ENCODE results near the gene SLC25A6. TPM values are rescaled to one million over a fixed set of nuclear protein-coding genes. Genes with fewer than 3 reads are reported as not detected.

SLC25A6 gene
- total RNA-seq, 4 donors from 2014 or later = 60.0 to 69.9 (median 65.1) TPM

- H3K4me3 ChIP-seq = no peak overlapping the region
- ATAC-seq (no peak), DNase-seq (no peak)
- in situ Hi-C loops (cut with MboI; ENCODE audit: low sequenced_read_pairs in 4 of 4) = no loop called here
- no peaks in the 10 kb centered on the region for H3K27me3 ChIP-seq
- no peaks in the 10 kb centered on the region for H3K9me3 ChIP-seq
- no peak overlapping the region for H3K27ac ChIP-seq
- intact Hi-C loops (cut with DNase I; ENCODE audit: low total_unique reads) = no loop called here
- TF ChIP-seq CTCF (IDR thresholded peaks at IDR 0.05 in 4 of 5, conservative IDR thresholded peaks at IDR 0.05 in 1 of 5) (no peak), POLR2A (IDR thresholded peaks at IDR 0.05) (no peak)
- no peaks in the 10 kb centered on the region for H3K4me1 ChIP-seq
- peaks cover 0 to 5% of the 10 kb centered on the region in 2 donors for H3K36me3 ChIP-seq
These were observed 32.4 kb upstream of the SLC25A6 start for GRCh38 chrX:1424147-1424851.

GRCh38 chrX:1423215-1423614 is 31.3 kb upstream of the SLC25A6 start:
- Histone ChIP-seq H3K4me3 (no peak overlapping the region), H3K36me3 (peaks cover 0 to 13% of the 10 kb centered on the region in 2 donors), H3K27ac (no peak overlapping the region), H3K9me3 (no peaks in the 10 kb centered on the region), H3K27me3 (no peaks in the 10 kb centered on the region), H3K4me1 (no peaks in the 10 kb centered on the region)
- ATAC-seq = no peak
- intact Hi-C loops (cut with DNase I; ENCODE audit: low total_unique reads) = no loop called here
- TF ChIP-seq CTCF (IDR thresholded peaks at IDR 0.05 in 4 of 5, conservative IDR thresholded peaks at IDR 0.05 in 1 of 5) = no peak
- no peak for TF ChIP-seq POLR2A (IDR thresholded peaks at IDR 0.05)
- no peak for DNase-seq
- in situ Hi-C loops (cut with MboI; ENCODE audit: low sequenced_read_pairs in 4 of 4) = no loop called here

- intact Hi-C loops (cut with DNase I; ENCODE audit: low total_unique reads) (no loop called here), in situ Hi-C loops (cut with MboI; ENCODE audit: low sequenced_read_pairs in 4 of 4) (no loop called here)
- Histone ChIP-seq H3K27me3 (no peaks in the 10 kb centered on the region), H3K4me3 (no peak overlapping the region), H3K27ac (no peak overlapping the region), H3K4me1 (no peaks in the 10 kb centered on the region), H3K36me3 (peaks cover 0 to 11% of the 10 kb centered on the region in 2 donors), H3K9me3 (no peaks in the 10 kb centered on the region)
- no peak for DNase-seq
- TF ChIP-seq CTCF (IDR thresholded peaks at IDR 0.05 in 4 of 5, conservative IDR thresholded peaks at IDR 0.05 in 1 of 5) (no peak), POLR2A (IDR thresholded peaks at IDR 0.05) (no peak)
- no peak for ATAC-seq
These were observed 30.2 kb upstream of the SLC25A6 start for GRCh38 chrX:1422135-1422465.

GRCh38 chrX:1421433-1422134 is 29.7 kb upstream of the SLC25A6 start:
- ATAC-seq (no peak), DNase-seq (no peak)
- Histone ChIP-seq H3K4me1 (no peaks in the 10 kb centered on the region), H3K36me3 (peaks cover 0 to 11% of the 10 kb centered on the region in 2 donors), H3K27me3 (no peaks in the 10 kb centered on the region), H3K9me3 (no peaks in the 10 kb centered on the region), H3K27ac (no peak overlapping the region), H3K4me3 (no peak overlapping the region)
- TF ChIP-seq POLR2A (IDR thresholded peaks at IDR 0.05) (no peak), CTCF (IDR thresholded peaks at IDR 0.05 in 4 of 5, conservative IDR thresholded peaks at IDR 0.05 in 1 of 5) (no peak)
- intact Hi-C loops (cut with DNase I; ENCODE audit: low total_unique reads) (no loop called here), in situ Hi-C loops (cut with MboI; ENCODE audit: low sequenced_read_pairs in 4 of 4) (no loop called here)
